Smooth muscle cell (in vitro differentiated cells): ENCODE results near the gene METTL2A. TPM values are rescaled to one million over a fixed set of nuclear protein-coding genes. Genes with fewer than 3 reads are reported as not detected.
"Not testable (repeated sequence)": the region's sequence is repeated elsewhere in the genome, so short reads cannot be mapped to it uniquely, and the experiment has no call there.

Experiments used
- DNase-seq: peaks from one replicate; lab custom pipeline; 2025; ENCODE audit not compliant: unreplicated experiment; lab: John Stamatoyannopoulos, UW
- H2AFZ ChIP-seq: fragments of 200-600 bp; sonication (generic); 2 replicates; pipeline ENCODE4 v1.6.0; 2016; ENCODE audit warnings: antibody characterized with exemption, low read depth, mild to moderate bottlenecking
- H3F3A ChIP-seq: fragments of 200-600 bp; sonication (generic); 2 replicates; pipeline ENCODE4 v1.6.0; 2017; ENCODE audit warnings: antibody characterized with exemption, low read depth
- H3K27ac ChIP-seq: fragments of 200-600 bp; sonication (generic); 2 replicates; pipeline ENCODE4 v1.5.1; 2016; ENCODE audit warnings: low read depth, mild to moderate bottlenecking
- H3K27me3 ChIP-seq: fragments of 200-600 bp; sonication (generic); 2 replicates; pipeline ENCODE4 v1.6.1; 2016; ENCODE audit warnings: low read depth, mild to moderate bottlenecking
- H3K36me3 ChIP-seq: fragments of 200-600 bp; sonication (generic); 2 replicates; pipeline ENCODE4 v1.5.1; 2016; ENCODE audit warnings: low read depth
- H3K4me1 ChIP-seq: fragments of 200-600 bp; sonication (generic); 2 replicates; pipeline ENCODE4 v1.5.1; 2016; ENCODE audit warnings: low read depth
- H3K4me2 ChIP-seq: fragments of 200-600 bp; sonication (generic); 2 replicates; pipeline ENCODE4 v1.6.0; 2016; ENCODE audit warnings: mild to moderate bottlenecking
- H3K4me3 ChIP-seq: fragments of 200-600 bp; sonication (generic); 2 replicates; pipeline ENCODE4 v1.5.1; 2016; ENCODE audit warnings: mild to moderate bottlenecking
- H3K79me2 ChIP-seq: fragments of 200-600 bp; sonication (generic); 2 replicates; pipeline ENCODE4 v1.6.0; 2016; ENCODE audit warnings: low read depth, mild to moderate bottlenecking
- H3K9ac ChIP-seq: fragments of 200-600 bp; sonication (generic); 2 replicates; pipeline ENCODE4 v1.6.0; 2016; ENCODE audit warnings: low read depth
- H3K9me3 ChIP-seq: fragments of 200-600 bp; sonication (generic); replicated peaks from 2 replicates; pipeline ENCODE4 v1.5.1; 2016; ENCODE audit warnings: low read depth
- H4K20me1 ChIP-seq: fragments of 200-600 bp; sonication (generic); 2 replicates; pipeline ENCODE4 v1.6.0; 2016; ENCODE audit warnings: low read depth
- WGBS: methylation state at CpG from one replicate; pipeline ENCODE4 v1.1.7; 2016; ENCODE audit warnings: low lambda C conversion rate; 5-methylcytosine and 5-hydroxymethylcytosine counted together
- polyA plus RNA-seq: library from polyadenylated mRNA; unstranded; fragments of >200 nt; fragmentation: Nextera tagmentation; extraction: Ambion mirVana; gene quantifications from 2 replicates; pipeline ENCODE4 v1.2.1, GENCODE V29; 2016
- total RNA-seq: library from RNA; depleted of rRNA; stranded (reverse); fragments of >200 nt; gene quantifications from 2 replicates; pipeline ENCODE4 v1.2.3, GENCODE V29; 2014
- TF ChIP-seq, protein P1 (sequence below): fragments of 200-600 bp; sonication (generic); IDR thresholded peaks from 2 replicates; pipeline ENCODE4 v1.5.1; 2017; ENCODE audit warnings: borderline replicate concordance, mild to moderate bottlenecking, antibody characterized with exemption; ENCODE audit not compliant: insufficient read depth, poor library complexity, severe bottlenecking

METTL2A gene
- total and polyA plus RNA-seq, 2 experiments from 2014 or later, result 13.6 to 13.7 TPM

DNA sequence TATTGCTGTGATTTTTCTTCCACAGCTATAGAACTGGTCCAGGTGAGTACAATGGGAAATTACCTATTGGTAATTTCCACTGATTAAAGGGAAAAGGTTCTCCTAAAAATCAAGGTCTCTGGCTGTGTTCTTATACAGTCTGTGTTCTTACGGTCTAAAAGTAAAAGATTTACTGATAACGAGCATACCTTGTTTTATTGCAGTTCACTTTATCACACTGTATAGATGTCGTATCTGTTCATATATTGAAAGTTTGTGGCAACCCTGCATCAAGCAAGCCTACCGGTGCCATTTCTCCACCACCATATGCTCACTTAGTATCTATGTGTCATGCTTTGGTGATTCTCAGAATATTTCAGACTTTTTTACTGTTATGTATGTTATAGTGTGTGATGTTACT is 11.6 kb downstream of the METTL2A start:
- not testable (repeated sequence) for H2AFZ ChIP-seq, H3K27ac ChIP-seq, H3K27me3 ChIP-seq, H4K20me1 ChIP-seq, H3K4me2 ChIP-seq, H3K9ac ChIP-seq, H3K9me3 ChIP-seq, H3F3A ChIP-seq, DNase-seq, H3K36me3 ChIP-seq, H3K4me1 ChIP-seq, H3K4me3 ChIP-seq, H3K79me2 ChIP-seq
- WGBS, result 95% methylated on average over 4 of the region's 4 CpGs

DNA sequence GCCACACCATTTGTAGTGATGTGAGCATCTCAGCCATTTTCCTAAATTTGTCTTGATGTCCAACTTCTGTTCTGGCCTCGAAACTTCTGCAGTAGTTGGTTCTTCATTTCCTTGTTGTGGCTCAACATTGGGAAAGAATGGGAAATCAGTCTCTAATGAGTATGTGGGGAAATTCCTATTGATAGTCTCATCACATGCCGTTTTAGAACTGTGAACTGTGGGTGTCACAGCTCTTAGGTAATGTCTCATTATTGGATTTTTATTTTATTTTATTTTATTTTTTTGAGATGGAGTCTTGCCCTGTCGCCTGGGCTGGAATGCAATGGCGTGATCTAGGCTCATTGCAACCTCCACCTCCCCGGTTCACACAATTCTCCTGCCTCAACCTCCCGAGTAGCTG is 17.5 kb downstream of the METTL2A start:
- not testable (repeated sequence) for DNase-seq, H3F3A ChIP-seq, H3K9ac ChIP-seq, H3K27ac ChIP-seq, H3K4me1 ChIP-seq, H3K9me3 ChIP-seq, H3K79me2 ChIP-seq, H4K20me1 ChIP-seq, H3K27me3 ChIP-seq, H3K36me3 ChIP-seq, H2AFZ ChIP-seq, H3K4me3 ChIP-seq, H3K4me2 ChIP-seq
- WGBS, result 96% methylated on average over 6 of the region's 6 CpGs

DNA sequence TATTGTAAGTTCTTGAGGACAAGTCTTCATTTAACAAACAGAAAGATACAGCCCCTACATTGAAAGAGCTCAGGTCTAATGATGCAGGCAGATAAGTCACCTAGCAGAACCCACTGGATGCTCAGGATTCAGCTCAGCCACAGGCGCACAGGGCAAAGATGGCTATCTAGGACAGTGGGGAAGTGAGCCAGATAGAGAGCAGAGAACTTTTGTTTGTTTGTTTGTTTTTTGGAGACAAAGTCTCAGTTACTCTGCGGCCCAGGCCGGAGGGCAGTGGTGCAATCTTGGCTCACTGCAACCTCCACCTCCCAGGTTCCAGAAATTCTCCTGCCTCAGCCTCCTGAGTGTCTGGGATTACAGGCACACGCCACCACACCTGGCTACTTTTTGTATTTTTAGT is 20.4 kb downstream of the METTL2A start:
- 95% methylated on average over 4 of the region's 4 CpGs for WGBS
- H3K9ac ChIP-seq, result no peak overlapping the region
- H3K4me2 ChIP-seq, result no peak overlapping the region

DNA sequence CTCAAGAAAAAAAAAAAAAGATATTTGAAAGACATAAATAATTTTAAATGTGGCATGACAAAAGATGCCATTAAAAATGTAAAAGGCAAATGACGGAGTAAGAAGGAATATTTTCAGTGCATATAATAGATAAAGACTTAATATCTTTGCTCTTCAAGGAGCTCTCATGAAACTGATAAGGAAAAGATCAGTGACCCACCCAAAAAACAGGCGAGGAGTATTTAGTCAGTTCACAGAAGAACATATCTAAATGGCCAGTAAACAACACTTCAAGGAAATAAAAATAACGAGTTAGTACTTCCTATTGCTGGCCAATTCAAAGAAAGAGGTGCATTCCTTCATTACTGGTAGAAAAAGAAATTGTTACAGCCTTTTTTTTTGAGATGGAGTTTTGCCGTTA is 22.1 kb downstream of the METTL2A start:
- H3K4me2 ChIP-seq, H3K4me3 ChIP-seq, H3K27me3 ChIP-seq, H2AFZ ChIP-seq, H3K79me2 ChIP-seq, H3K36me3 ChIP-seq, H3K27ac ChIP-seq, DNase-seq, H4K20me1 ChIP-seq, H3K9me3 ChIP-seq, H3K9ac ChIP-seq, H3F3A ChIP-seq, H3K4me1 ChIP-seq: not testable (repeated sequence)
- WGBS, result 97% methylated on average over 4 of the region's 4 CpGs

More for the DNA sequence above, 20.4 kb downstream of the METTL2A start:
- no peak overlapping the region for H3K27ac ChIP-seq
- TF ChIP-seq, protein P1, sequence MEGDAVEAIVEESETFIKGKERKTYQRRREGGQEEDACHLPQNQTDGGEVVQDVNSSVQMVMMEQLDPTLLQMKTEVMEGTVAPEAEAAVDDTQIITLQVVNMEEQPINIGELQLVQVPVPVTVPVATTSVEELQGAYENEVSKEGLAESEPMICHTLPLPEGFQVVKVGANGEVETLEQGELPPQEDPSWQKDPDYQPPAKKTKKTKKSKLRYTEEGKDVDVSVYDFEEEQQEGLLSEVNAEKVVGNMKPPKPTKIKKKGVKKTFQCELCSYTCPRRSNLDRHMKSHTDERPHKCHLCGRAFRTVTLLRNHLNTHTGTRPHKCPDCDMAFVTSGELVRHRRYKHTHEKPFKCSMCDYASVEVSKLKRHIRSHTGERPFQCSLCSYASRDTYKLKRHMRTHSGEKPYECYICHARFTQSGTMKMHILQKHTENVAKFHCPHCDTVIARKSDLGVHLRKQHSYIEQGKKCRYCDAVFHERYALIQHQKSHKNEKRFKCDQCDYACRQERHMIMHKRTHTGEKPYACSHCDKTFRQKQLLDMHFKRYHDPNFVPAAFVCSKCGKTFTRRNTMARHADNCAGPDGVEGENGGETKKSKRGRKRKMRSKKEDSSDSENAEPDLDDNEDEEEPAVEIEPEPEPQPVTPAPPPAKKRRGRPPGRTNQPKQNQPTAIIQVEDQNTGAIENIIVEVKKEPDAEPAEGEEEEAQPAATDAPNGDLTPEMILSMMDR, result no peak
- no peaks in the 10 kb centered on the region for H4K20me1 ChIP-seq
- H3K4me3 ChIP-seq, result no peak overlapping the region
- peaks cover 5% of the 10 kb centered on the region for H3K36me3 ChIP-seq
- H2AFZ ChIP-seq, result no peak overlapping the region
- H3K4me1 ChIP-seq, result no peaks in the 10 kb centered on the region
- H3K9me3 ChIP-seq, result no peaks in the 10 kb centered on the region
- H3K27me3 ChIP-seq, result no peaks in the 10 kb centered on the region
- DNase-seq, result no peak
- H3K79me2 ChIP-seq, result no peaks in the 10 kb centered on the region
- no peaks in the 10 kb centered on the region for H3F3A ChIP-seq

DNA sequence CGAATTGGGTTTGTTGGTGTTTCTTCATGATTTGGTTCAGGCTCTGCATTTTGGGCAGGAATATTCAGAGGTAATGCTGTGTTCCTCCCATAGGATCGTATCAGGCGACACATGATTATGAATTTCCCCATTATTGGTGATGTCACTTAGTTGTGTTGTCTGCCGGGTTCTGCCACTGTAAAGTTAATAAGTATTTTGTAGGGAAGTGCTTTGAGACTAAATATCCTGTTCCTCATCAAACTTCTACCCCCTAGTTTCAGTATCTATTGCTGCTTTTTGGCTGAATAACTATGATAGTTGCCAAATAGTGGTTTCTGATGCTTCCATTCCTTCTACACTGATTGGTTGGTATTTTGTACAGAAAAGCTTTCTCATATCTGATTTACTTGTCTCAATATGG is 28.5 kb downstream of the METTL2A start:
- not testable (repeated sequence) for H3F3A ChIP-seq, H3K27ac ChIP-seq, H3K27me3 ChIP-seq, H3K9me3 ChIP-seq, H4K20me1 ChIP-seq, H3K36me3 ChIP-seq, H3K4me2 ChIP-seq, H2AFZ ChIP-seq, H3K4me1 ChIP-seq, H3K4me3 ChIP-seq, H3K79me2 ChIP-seq, H3K9ac ChIP-seq, DNase-seq
- WGBS, result 89% methylated on average over 4 of the region's 4 CpGs

DNA sequence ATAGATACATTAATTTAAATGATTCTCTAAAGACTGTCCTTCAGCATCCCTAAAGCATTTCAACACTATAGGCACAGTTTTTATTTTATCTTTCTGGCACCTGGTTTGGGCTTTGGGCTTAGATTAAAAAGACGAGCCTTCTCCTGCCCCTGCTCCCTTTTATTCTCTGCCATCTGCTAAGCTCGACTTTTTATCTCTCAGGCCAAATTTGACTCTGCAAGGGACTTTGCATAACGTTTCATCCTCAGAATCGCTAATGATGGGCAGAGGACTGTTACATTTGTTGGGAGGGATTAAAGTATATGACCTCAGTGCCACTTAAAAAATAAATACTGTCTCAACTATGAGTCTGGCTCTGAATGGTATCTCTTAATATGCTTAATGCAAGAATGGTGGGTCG is 29.3 kb downstream of the METTL2A start:
- H3K4me1 ChIP-seq, H3K9me3 ChIP-seq, H3K27me3 ChIP-seq, H2AFZ ChIP-seq, H3K79me2 ChIP-seq, H3K36me3 ChIP-seq, H3K4me2 ChIP-seq, H3F3A ChIP-seq, H3K4me3 ChIP-seq, H3K27ac ChIP-seq, H4K20me1 ChIP-seq, DNase-seq, H3K9ac ChIP-seq: not testable (repeated sequence)
- 90% methylated on average over 5 of the region's 5 CpGs for WGBS

DNA sequence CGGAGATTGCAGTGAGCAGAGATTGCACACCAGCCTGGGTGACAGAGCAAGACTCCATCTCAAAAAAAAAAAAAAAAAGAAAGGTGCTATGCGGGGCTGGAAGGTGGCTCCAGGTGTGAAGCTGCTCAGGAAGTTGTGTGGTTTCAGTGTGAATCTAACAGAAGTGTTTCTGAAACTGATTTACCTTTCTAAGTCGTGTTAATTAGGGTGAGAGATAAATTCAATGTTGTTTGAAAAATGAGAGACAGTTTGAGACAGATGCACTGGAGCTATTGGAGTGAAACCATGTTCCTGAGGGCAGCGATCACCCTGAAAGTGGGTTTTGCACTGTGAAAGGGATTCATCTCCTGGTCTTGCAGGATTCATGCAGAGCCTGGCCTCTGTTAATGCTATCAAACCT is 30.0 kb downstream of the METTL2A start:
- H3K4me1 ChIP-seq, H3K27ac ChIP-seq, H3F3A ChIP-seq, DNase-seq, H3K4me2 ChIP-seq, H3K4me3 ChIP-seq, H3K36me3 ChIP-seq, H3K9me3 ChIP-seq, H3K79me2 ChIP-seq, H3K27me3 ChIP-seq, H3K9ac ChIP-seq, H4K20me1 ChIP-seq, H2AFZ ChIP-seq: not testable (repeated sequence)
- 92% methylated on average over 4 of the region's 4 CpGs for WGBS

DNA sequence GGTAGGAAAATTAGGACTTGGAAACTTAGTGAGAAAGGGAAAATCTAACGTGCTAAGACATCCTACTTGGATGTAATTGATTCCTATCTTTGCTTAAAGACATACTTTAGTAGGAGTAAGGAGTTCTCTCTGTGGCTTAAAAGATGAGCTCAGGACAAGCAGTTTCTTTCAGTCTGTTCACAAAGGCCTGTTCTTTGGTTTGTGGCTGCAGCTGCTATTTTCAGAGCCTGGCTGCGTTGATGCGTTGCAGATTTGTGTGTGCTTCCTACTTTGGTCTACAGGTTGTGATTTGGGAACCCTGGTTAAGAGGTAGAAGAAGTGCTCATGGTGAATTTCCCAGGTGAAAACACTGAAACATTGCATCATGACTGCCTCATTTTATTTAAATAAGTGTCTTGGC is 30.4 kb downstream of the METTL2A start:
- H3F3A ChIP-seq, H3K36me3 ChIP-seq, H3K4me3 ChIP-seq, H3K9me3 ChIP-seq, H3K79me2 ChIP-seq, H2AFZ ChIP-seq, H4K20me1 ChIP-seq, H3K9ac ChIP-seq, H3K27me3 ChIP-seq, DNase-seq, H3K27ac ChIP-seq, H3K4me1 ChIP-seq, H3K4me2 ChIP-seq: not testable (repeated sequence)
- WGBS, result 94% methylated on average over 3 of the region's 3 CpGs
